Measurements from ENCODE around the gene ADGRF4. TPM values are rescaled to one million over a fixed set of nuclear protein-coding genes. Genes with fewer than 3 reads are reported as not detected.

ADGRF4 gene
- total and polyA plus RNA-seq, 9 donors: 0.11 to 1.3 (median 0.27) TPM; not detected in 2

GRCh38 chr6:47686411-47686810 is 12.0 kb upstream of the ADGRF4 start:
- Histone ChIP-seq H3K4me1 (ENCODE audit: insufficient read depth) (no peaks in the 10 kb centered on the region), H3K27me3 (no peaks in the 10 kb centered on the region), H3K9me3 (no peaks in the 10 kb centered on the region), H3K4me3 (no peak overlapping the region), H3K36me3 (no peaks in the 10 kb centered on the region), H3K27ac (no peak overlapping the region)
- TF ChIP-seq POLR2A (IDR thresholded peaks at IDR 0.05): no peak
- no peak for TF ChIP-seq EP300 (IDR thresholded peaks at IDR 0.05)
- TF ChIP-seq CTCF (IDR thresholded peaks at IDR 0.05): no peak
- WGBS, 3 donors: 70 to 78% (median 76%) methylated on average over 1 of the region's 1 CpG
- intact Hi-C loops (cut with DNase I): no loop called here
- DNase-seq: no peak

- WGBS, 3 donors: 92 to 97% (median 94%) methylated on average over 2 of the region's 2 CpGs
- DNase-seq: no peak
- no peaks in the 10 kb centered on the region for H3K36me3 ChIP-seq
- TF ChIP-seq POLR2A (IDR thresholded peaks at IDR 0.05) (no peak), EP300 (IDR thresholded peaks at IDR 0.05) (no peak), CTCF (IDR thresholded peaks at IDR 0.05) (no peak)
- intact Hi-C loops (cut with DNase I): no loop called here
- H3K27me3 ChIP-seq: no peaks in the 10 kb centered on the region
- H3K4me1 ChIP-seq (ENCODE audit: insufficient read depth): no peaks in the 10 kb centered on the region
- H3K9me3 ChIP-seq: no peaks in the 10 kb centered on the region
- no peak overlapping the region for H3K27ac ChIP-seq
- no peak overlapping the region for H3K4me3 ChIP-seq
Measured at GRCh38 chr6:47687432-47687831, 10.9 kb upstream of the ADGRF4 start.

- H3K4me1 ChIP-seq (ENCODE audit: insufficient read depth): no peaks in the 10 kb centered on the region
- WGBS, 3 donors: 71 to 86% (median 73%) methylated on average over 2 of the region's 2 CpGs
- H3K27ac ChIP-seq: no peak overlapping the region
- H3K9me3 ChIP-seq: no peaks in the 10 kb centered on the region
- no peaks in the 10 kb centered on the region for H3K27me3 ChIP-seq
- no peak for DNase-seq
- H3K36me3 ChIP-seq: no peaks in the 10 kb centered on the region
- no peak overlapping the region for H3K4me3 ChIP-seq
- intact Hi-C loops (cut with DNase I): no loop called here
- TF ChIP-seq CTCF (IDR thresholded peaks at IDR 0.05) (no peak), EP300 (IDR thresholded peaks at IDR 0.05) (no peak), POLR2A (IDR thresholded peaks at IDR 0.05) (no peak)
Measured at GRCh38 chr6:47690214-47690613, 8.2 kb upstream of the ADGRF4 start.

- no peaks in the 10 kb centered on the region for H3K27me3 ChIP-seq
- 62 to 76% (median 72%) methylated on average over 2 of the region's 2 CpGs for WGBS, 3 donors
- no peak for DNase-seq
- intact Hi-C loops (cut with DNase I): no loop called here
- TF ChIP-seq CTCF (IDR thresholded peaks at IDR 0.05): no peak
- no peaks in the 10 kb centered on the region for H3K4me1 ChIP-seq (ENCODE audit: insufficient read depth)
- H3K9me3 ChIP-seq: no peaks in the 10 kb centered on the region
- no peak overlapping the region for H3K4me3 ChIP-seq
- no peaks in the 10 kb centered on the region for H3K36me3 ChIP-seq
- no peak overlapping the region for H3K27ac ChIP-seq
Measured at GRCh38 chr6:47690791-47691190, 7.6 kb upstream of the ADGRF4 start.

GRCh38 chr6:47697925-47698324 is 455 bp upstream of the ADGRF4 start:
- no peaks in the 10 kb centered on the region for H3K4me1 ChIP-seq (ENCODE audit: insufficient read depth)
- intact Hi-C loops (cut with DNase I): no loop called here
- no peaks in the 10 kb centered on the region for H3K27me3 ChIP-seq
- H3K36me3 ChIP-seq: no peaks in the 10 kb centered on the region
- TF ChIP-seq POLR2A (IDR thresholded peaks at IDR 0.05) (no peak), EP300 (IDR thresholded peaks at IDR 0.05) (no peak), CTCF (IDR thresholded peaks at IDR 0.05) (no peak)
- 36 to 48% (median 39%) methylated on average over 2 of the region's 2 CpGs for WGBS, 3 donors
- DNase-seq: no peak
- H3K9me3 ChIP-seq: no peaks in the 10 kb centered on the region
- no peak overlapping the region for H3K4me3 ChIP-seq
- no peak overlapping the region for H3K27ac ChIP-seq
